Neural progenitor cell (in vitro differentiated cells): ENCODE measurements around the gene MAP7D3. TPM values are rescaled to one million over a fixed set of nuclear protein-coding genes. Genes with fewer than 3 reads are reported as not detected.

ENCODE experiments used
- DNase-seq: peaks from one replicate; pipeline ENCODE4 v3.0.0-alpha.2; 2016; ENCODE audit warnings: low spot score
- H2AFZ ChIP-seq: fragments of 200-600 bp; sonication (generic); replicated peaks from 2 replicates; pipeline ENCODE4 v1.6.1; 2016; ENCODE audit warnings: antibody characterized with exemption
- H3F3A ChIP-seq: fragments of 200-600 bp; sonication (generic); 2 replicates; pipeline ENCODE4 v1.6.1; 2016; ENCODE audit warnings: antibody characterized with exemption, low read depth
- H3K27ac ChIP-seq: fragments of 200-600 bp; sonication (generic); 2 replicates; pipeline ENCODE4 v1.5.1; 2016; ENCODE audit warnings: mild to moderate bottlenecking
- H3K27me3 ChIP-seq: fragments of 200-600 bp; sonication (generic); 2 replicates; pipeline ENCODE4 v1.6.1; 2016; ENCODE audit warnings: mild to moderate bottlenecking, moderate library complexity
- H3K36me3 ChIP-seq: fragments of 200-600 bp; sonication (generic); 2 replicates; pipeline ENCODE4 v1.5.1; 2016
- H3K4me1 ChIP-seq: fragments of 200-600 bp; sonication (generic); 2 replicates; pipeline ENCODE4 v1.6.1; 2016; ENCODE audit warnings: mixed run types
- H3K4me2 ChIP-seq: fragments of 200-600 bp; sonication (generic); 2 replicates; pipeline ENCODE4 v1.6.1; 2016
- H3K4me3 ChIP-seq: fragments of 200-600 bp; sonication (generic); 2 replicates; pipeline ENCODE4 v1.5.1; 2016
- H3K79me2 ChIP-seq: fragments of 200-600 bp; sonication (generic); 2 replicates; pipeline ENCODE4 v1.6.1; 2016; ENCODE audit warnings: low read depth
- H3K9ac ChIP-seq: fragments of 200-600 bp; sonication (generic); 2 replicates; pipeline ENCODE4 v1.6.1; 2016
- H3K9me3 ChIP-seq: fragments of 200-600 bp; sonication (generic); 2 replicates; pipeline ENCODE4 v1.5.1; 2016; ENCODE audit warnings: low read depth
- H4K20me1 ChIP-seq: fragments of 200-600 bp; sonication (generic); 2 replicates; pipeline ENCODE4 v1.6.1; 2016; ENCODE audit warnings: low read depth
- H3K27ac Mint-ChIP-seq: 3 replicates; pipeline ENCODE4 v1.8.0; 2021; ENCODE audit warnings: mixed read lengths
- H3K27me3 Mint-ChIP-seq: 2 replicates; pipeline ENCODE4 v1.8.0; 2022; ENCODE audit warnings: low read depth, mild to moderate bottlenecking, inconsistent platforms, moderate library complexity, mixed read lengths; ENCODE audit not compliant: insufficient read depth
- H3K36me3 Mint-ChIP-seq: 3 replicates; pipeline ENCODE4 v1.8.0; 2021; ENCODE audit warnings: mixed read lengths
- H3K4me1 Mint-ChIP-seq: 3 replicates; pipeline ENCODE4 v1.8.0; 2021; ENCODE audit warnings: mixed read lengths
- H3K4me3 Mint-ChIP-seq: 3 replicates; pipeline ENCODE4 v1.8.0; 2021; ENCODE audit warnings: mild to moderate bottlenecking, moderate library complexity, mixed read lengths
- H3K9me3 Mint-ChIP-seq: 3 replicates; pipeline ENCODE4 v1.8.0; 2020; ENCODE audit warnings: mixed read lengths
- EZH2 ChIP-seq: fragments of 200-600 bp; sonication (generic); IDR thresholded peaks from 2 replicates; pipeline ENCODE4 v1.6.1; 2017; ENCODE audit warnings: antibody characterized with exemption, mild to moderate bottlenecking, moderate library complexity
- EZH2phosphoT487 ChIP-seq: fragments of 200-600 bp; sonication (generic); IDR thresholded peaks from 2 replicates; pipeline ENCODE4 v1.6.1; 2017; ENCODE audit warnings: antibody characterized with exemption
- total RNA-seq: library from RNA; depleted of rRNA; stranded (reverse); fragments of >200 nt; gene quantifications from 2 replicates; pipeline ENCODE4 v1.2.3, GENCODE V29; 2015; ENCODE audit warnings: low replicate concordance
- TF ChIP-seq, protein P1 (sequence below): fragments of 200-600 bp; sonication (generic); IDR thresholded peaks from 2 replicates; pipeline ENCODE4 v1.5.1; 2017; ENCODE audit warnings: antibody characterized with exemption, mild to moderate bottlenecking

Gene MAP7D3
- total RNA-seq, 1 donor from 2014 or later: 27.1 TPM

DNA sequence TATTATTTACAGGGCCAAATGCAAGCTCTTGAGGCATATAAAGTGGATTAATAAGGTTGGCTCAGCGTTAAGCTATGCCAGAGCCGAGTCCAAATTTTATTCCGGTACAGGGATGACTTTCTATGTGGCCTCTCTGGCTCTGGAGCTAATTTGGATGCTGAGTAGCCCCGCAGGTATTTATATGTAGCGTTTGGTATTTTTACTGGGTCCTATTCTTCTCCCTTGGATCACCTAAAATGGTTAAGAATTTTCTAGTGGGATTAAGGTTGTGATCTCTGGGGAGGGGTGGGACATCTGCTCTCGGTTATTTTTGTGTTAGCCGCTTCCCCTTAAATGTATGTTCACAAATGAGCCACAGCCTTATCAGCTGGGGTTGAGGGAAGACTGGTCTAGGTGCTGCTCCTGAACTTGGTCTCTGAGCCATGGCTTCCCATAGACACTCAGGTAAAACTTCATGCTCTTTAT is 54.5 kb downstream of the MAP7D3 start:
- Mint-ChIP-seq H3K27ac (no peak overlapping the region), H3K4me1 (peaks cover 4% of the 10 kb centered on the region), H3K27me3 (no peaks in the 10 kb centered on the region), H3K36me3 (peaks cover 3% of the 10 kb centered on the region), H3K4me3 (no peak overlapping the region), H3K9me3 (peaks cover 2% of the 10 kb centered on the region)
- no peaks in the 10 kb centered on the region for H4K20me1 ChIP-seq
- H3K27me3 ChIP-seq: no peaks in the 10 kb centered on the region
- H2AFZ ChIP-seq: no peak overlapping the region
- no peaks in the 10 kb centered on the region for H3K36me3 ChIP-seq
- no peak overlapping the region for H3K4me2 ChIP-seq
- TF ChIP-seq, protein P1, sequence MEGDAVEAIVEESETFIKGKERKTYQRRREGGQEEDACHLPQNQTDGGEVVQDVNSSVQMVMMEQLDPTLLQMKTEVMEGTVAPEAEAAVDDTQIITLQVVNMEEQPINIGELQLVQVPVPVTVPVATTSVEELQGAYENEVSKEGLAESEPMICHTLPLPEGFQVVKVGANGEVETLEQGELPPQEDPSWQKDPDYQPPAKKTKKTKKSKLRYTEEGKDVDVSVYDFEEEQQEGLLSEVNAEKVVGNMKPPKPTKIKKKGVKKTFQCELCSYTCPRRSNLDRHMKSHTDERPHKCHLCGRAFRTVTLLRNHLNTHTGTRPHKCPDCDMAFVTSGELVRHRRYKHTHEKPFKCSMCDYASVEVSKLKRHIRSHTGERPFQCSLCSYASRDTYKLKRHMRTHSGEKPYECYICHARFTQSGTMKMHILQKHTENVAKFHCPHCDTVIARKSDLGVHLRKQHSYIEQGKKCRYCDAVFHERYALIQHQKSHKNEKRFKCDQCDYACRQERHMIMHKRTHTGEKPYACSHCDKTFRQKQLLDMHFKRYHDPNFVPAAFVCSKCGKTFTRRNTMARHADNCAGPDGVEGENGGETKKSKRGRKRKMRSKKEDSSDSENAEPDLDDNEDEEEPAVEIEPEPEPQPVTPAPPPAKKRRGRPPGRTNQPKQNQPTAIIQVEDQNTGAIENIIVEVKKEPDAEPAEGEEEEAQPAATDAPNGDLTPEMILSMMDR: no peak
- TF ChIP-seq EZH2phosphoT487: no peak
- no peak for TF ChIP-seq EZH2
- no peaks in the 10 kb centered on the region for H3K79me2 ChIP-seq
- DNase-seq: no peak
- H3F3A ChIP-seq: no peaks in the 10 kb centered on the region
- H3K27ac ChIP-seq: no peak overlapping the region
- no peak overlapping the region for H3K4me3 ChIP-seq
- H3K9ac ChIP-seq: no peak overlapping the region
- no peaks in the 10 kb centered on the region for H3K4me1 ChIP-seq
- H3K9me3 ChIP-seq: peaks cover 7% of the 10 kb centered on the region

DNA sequence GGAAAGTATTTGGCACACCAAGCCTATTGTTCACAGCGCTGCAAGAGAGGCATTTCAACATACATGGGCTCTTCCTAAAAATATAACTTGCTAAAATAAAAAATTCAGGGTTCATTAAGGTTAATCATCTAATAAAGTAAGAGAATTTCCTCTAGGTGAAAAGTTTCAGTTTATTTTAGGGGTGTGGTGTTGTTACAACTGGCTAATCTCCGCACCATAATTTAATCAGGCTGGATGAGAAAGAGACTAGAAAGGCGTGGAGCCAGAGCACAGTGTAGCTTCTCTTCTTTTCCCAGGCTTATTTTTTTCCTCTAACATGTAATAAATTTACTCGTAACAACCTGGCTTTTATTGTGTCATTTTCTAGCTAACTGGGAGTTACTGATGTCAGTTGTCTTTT is 56.0 kb downstream of the MAP7D3 start:
- Histone ChIP-seq H3K36me3 (no peaks in the 10 kb centered on the region), H2AFZ (no peak overlapping the region), H3K4me1 (no peaks in the 10 kb centered on the region), H3K9ac (no peak overlapping the region), H3K79me2 (no peaks in the 10 kb centered on the region), H3K9me3 (peaks cover 7% of the 10 kb centered on the region), H3F3A (no peaks in the 10 kb centered on the region), H3K27ac (no peak overlapping the region), H3K4me3 (no peak overlapping the region), H3K4me2 (no peak overlapping the region), H4K20me1 (no peaks in the 10 kb centered on the region), H3K27me3 (no peaks in the 10 kb centered on the region)
- H3K27me3 Mint-ChIP-seq: no peaks in the 10 kb centered on the region
- H3K4me1 Mint-ChIP-seq: no peaks in the 10 kb centered on the region
- H3K27ac Mint-ChIP-seq: no peak overlapping the region
- no peak for TF ChIP-seq EZH2
- TF ChIP-seq, protein P1: no peak
- no peak overlapping the region for H3K4me3 Mint-ChIP-seq
- H3K36me3 Mint-ChIP-seq: no peaks in the 10 kb centered on the region
- DNase-seq: no peak
- H3K9me3 Mint-ChIP-seq: no peaks in the 10 kb centered on the region

DNA sequence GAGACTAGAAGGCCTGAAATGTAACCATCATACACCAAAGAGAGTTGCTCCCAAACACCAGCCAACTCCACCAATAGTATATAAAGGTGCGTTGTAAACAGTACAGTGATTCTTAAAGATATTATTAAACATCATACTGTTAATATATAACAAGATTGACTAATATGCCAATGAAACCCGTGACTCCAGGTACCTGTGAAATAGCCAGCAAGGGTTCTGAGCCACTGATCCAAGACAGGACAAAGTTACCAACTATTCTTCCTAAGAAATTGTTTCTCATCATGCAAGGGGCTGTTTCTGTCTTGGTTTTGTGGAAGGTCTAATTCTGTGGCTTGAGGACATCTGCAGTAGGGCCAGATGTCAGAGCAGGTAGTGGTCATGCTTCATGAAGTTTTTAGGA is 56.7 kb downstream of the MAP7D3 start:
- Histone ChIP-seq H3K36me3 (no peaks in the 10 kb centered on the region), H4K20me1 (no peaks in the 10 kb centered on the region), H3K9me3 (peaks cover 7% of the 10 kb centered on the region), H3K79me2 (no peaks in the 10 kb centered on the region), H3K4me1 (no peaks in the 10 kb centered on the region), H3K4me2 (no peak overlapping the region), H3K27me3 (no peaks in the 10 kb centered on the region), H3F3A (no peaks in the 10 kb centered on the region), H3K4me3 (no peak overlapping the region), H3K9ac (no peak overlapping the region), H2AFZ (no peak overlapping the region), H3K27ac (no peak overlapping the region)
- no peaks in the 10 kb centered on the region for H3K4me1 Mint-ChIP-seq
- no peak overlapping the region for H3K27ac Mint-ChIP-seq
- no peak for TF ChIP-seq EZH2phosphoT487
- no peak for TF ChIP-seq EZH2
- TF ChIP-seq, protein P1: no peak
- H3K36me3 Mint-ChIP-seq: no peaks in the 10 kb centered on the region
- no peaks in the 10 kb centered on the region for H3K27me3 Mint-ChIP-seq
- no peaks in the 10 kb centered on the region for H3K9me3 Mint-ChIP-seq
- DNase-seq: no peak
- no peak overlapping the region for H3K4me3 Mint-ChIP-seq
